Measurements from ENCODE around the gene RIPK3.

The RIPK3 gene

DNA sequence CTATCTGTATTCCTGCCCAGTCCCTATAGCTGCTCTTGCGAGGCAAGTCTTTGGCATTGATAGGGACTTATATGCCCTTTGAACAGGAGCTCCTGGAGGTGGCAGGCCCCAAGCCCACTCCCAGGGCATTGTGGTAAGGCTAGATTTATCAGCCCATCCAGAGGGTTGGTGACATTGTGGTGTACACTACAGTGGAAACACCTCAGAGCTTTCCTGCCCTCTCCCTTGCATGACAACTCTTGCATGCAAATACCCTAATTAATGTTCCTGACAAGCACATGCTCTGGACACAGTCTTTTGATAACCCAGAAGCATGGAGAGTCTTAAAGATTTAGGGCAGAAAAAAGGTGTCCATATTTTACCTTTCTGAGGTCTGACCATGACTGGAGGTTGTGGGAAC lies 815 bp upstream of the RIPK3 start:
- no peak for DNase-seq (ENCODE audit: low spot score)
- TF ChIP-seq, protein P1, sequence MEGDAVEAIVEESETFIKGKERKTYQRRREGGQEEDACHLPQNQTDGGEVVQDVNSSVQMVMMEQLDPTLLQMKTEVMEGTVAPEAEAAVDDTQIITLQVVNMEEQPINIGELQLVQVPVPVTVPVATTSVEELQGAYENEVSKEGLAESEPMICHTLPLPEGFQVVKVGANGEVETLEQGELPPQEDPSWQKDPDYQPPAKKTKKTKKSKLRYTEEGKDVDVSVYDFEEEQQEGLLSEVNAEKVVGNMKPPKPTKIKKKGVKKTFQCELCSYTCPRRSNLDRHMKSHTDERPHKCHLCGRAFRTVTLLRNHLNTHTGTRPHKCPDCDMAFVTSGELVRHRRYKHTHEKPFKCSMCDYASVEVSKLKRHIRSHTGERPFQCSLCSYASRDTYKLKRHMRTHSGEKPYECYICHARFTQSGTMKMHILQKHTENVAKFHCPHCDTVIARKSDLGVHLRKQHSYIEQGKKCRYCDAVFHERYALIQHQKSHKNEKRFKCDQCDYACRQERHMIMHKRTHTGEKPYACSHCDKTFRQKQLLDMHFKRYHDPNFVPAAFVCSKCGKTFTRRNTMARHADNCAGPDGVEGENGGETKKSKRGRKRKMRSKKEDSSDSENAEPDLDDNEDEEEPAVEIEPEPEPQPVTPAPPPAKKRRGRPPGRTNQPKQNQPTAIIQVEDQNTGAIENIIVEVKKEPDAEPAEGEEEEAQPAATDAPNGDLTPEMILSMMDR (IDR thresholded peaks at IDR 0.05; ENCODE audit: extremely low read depth, missing control alignments) = no peak

DNA sequence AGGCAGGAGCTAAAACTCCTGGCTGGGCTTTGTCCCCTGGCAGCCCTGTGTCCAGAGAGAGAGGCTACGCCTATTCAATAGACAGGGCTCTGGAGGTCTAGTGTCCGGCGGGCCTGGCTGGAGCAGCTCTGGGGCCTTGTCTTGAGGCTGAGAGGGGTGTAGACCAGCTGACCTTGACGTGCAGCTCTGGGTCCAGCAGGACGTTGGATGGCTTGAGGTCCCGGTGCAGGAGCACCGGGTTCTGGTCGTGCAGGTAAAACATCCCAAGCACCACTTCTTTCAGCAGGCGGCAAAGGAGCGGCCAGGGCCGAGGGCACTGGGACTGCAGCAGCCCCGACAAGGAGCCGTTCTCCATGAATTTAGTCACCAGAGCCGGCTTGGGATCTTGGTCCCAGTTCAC lies 948 bp downstream of the RIPK3 start:
- DNase-seq (ENCODE audit: low spot score) = no peak
- TF ChIP-seq, protein P1 (IDR thresholded peaks at IDR 0.05; ENCODE audit: extremely low read depth, missing control alignments) = no peak

DNA sequence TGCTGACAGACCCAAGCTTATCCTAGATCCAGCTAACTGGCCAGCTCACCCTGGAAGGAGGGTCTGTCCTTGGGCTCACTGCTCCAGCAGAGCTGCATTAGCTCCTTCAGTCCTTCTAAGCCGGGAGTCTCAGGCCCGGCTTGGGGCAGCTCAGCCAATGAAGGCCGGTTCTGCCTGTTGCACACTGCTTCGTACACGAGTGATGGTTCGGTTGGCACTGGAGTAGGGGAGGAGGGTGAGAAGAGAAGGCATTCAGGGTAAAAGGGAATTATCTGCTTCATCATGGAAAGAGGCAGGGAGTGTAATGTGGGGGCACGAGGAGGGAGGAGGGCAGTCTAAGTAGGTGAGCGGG lies 2.0 kb downstream of the RIPK3 start:
- no peak for DNase-seq (ENCODE audit: low spot score)

DNA sequence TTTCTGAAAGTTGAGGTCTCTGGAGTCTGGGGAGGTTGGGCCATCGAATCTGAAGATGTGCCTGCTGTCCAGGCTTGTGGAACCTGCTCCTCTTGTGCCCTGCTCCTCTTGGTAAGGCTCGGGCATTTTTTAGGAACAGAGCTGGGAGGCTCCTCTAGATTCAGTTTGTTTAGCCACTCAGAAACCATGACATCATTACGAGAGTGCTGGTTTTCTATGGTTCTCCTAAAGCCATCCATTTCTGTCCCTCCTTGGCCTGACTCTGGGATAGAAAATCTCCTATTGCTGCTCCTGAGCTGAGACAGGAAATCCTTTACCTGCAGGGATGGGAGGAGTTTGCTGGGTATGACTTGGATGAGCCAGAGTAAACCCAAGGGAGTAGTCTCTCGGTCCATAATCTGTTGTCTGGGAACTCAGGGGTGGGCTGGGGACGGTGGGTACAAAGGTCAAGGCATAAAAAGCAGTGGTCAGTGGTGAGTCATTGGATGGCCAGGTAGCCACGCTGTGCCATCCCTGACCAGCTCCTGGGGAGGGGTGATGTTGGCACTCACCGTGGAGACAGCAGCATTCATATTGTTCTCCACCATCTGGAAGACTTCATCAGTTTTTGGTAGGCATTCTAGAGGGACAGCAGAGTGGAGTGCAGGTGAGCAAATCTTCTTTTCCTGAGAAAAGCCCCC lies 2.5 kb downstream of the RIPK3 start:
- TF ChIP-seq, protein P1 (IDR thresholded peaks at IDR 0.05; ENCODE audit: extremely low read depth, missing control alignments) = no peak
- no peak for DNase-seq (ENCODE audit: low spot score)

More for the DNA sequence above, 2.0 kb downstream of the RIPK3 start:
- TF ChIP-seq, protein P1 (IDR thresholded peaks at IDR 0.05; ENCODE audit: extremely low read depth, missing control alignments) = no peak

DNA sequence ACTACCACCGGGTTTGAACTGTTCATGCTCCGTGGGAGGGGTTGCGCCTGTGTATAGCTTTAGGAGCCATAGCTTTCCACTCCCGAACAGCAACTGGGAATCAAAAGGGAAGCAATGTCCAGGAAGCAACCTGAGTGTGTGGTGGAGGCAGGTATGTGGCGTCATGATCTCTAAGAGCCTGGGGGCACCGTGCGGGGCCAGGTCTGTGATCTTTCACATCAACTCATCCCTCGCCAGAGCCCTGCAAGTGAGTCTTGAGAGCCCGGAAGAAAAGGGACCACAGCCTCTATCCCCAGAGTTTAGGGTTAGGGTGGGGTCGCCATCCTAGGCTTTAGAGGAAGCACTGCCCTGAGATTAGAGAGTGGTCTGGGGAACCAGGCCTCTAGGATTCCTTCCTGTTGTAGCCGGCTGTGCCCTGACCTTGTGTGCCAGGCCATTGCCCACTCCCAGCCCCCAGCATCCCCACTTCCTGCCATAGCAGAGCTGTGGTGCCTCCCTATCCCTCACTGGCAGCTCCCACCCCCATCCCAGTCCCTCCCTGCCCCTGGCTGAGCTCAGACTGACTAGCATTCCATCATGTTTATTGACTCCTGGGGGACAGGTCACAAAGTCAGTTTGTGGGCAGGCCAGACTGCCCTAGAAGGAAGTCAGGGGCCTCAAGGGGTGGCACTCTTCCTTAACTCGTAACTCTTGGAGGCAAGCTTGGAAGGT lies 4.2 kb downstream of the RIPK3 start:
- DNase-seq (ENCODE audit: low spot score) = peak; percentile 6
- TF ChIP-seq, protein P1 (IDR thresholded peaks at IDR 0.05; ENCODE audit: extremely low read depth, missing control alignments) = no peak

DNA sequence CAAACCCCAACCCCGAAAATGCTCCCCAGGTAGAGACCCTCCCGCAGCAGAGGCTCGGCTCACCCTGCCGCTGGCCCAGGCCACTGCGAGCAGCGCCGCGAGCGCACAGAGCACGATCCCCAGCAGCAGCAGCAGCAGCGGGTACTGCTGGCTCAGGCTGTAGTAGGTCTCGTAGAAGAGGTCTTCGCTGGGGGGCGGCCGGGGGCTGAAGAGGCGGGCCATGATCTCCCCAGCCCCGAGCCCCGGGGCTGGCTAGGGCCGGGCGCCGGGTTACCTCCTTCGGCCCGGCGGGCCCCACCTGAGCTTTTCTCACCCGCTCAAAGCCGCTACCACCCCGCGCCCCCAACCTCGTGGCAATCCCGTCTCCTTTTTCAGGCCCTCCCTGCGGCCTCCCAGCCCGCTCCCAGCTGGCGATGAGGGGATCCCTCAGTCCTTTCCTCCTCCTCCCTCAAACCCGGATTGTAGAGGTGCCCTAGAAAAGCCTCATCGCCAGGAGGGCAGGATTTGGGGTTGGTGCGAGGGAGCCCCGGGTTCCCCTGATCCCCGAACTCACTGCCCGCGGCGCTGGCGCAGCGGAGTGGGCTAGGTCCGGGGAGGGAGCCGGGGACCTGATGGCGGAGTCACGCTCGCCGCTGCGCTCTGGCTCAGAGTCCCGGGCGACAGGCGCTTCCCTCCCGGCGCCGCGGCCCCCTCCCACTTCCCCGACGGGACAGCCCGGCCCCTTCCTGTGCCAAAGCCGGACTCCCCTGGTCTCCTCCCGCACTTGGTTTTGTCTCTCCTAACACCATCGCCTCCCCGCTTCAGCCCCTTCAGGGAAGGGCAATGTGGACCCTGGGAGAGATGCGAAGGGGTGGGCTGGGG lies 5.1 kb downstream of the RIPK3 start, which contains the start of gene ADCY4:
TSS of gene ADCY4 (minus strand) at position 641 of the 861 bp plus-strand sequence. CDS start at position 222, 419 bp downstream.
- TF ChIP-seq, protein P1 (IDR thresholded peaks at IDR 0.05; ENCODE audit: extremely low read depth, missing control alignments) = no peak

More for the DNA sequence above, 5.1 kb downstream of the RIPK3 start, which contains the start of gene ADCY4:
- DNase-seq (ENCODE audit: low spot score) = peak; percentile 39

All from GM20000 (cell line).